Stomach (tissue), 9 donors: Measurements from ENCODE around the gene LMCD1. TPM values are rescaled to one million over a fixed set of nuclear protein-coding genes. Genes with fewer than 3 reads are reported as not detected.

Experiments used
- DNase-seq, 2 donors: peaks; one replicate each; pipeline versions ENCODE4 v3.0.0 to v3.0.0-alpha.2; 2013 to 2019
- H3K27ac ChIP-seq, 5 donors: fragments of 200-600 bp in 4 of 5; sonication (generic) in 4 of 5; one replicate each; pipeline ENCODE4 v1.5.1; 2013 to 2019; ENCODE audit warnings: mild to moderate bottlenecking in 1 of 5, moderate library complexity in 1 of 5
- H3K27me3 ChIP-seq, 3 donors: fragments of 200-600 bp; sonication (generic); one replicate each; pipeline ENCODE4 v1.5.1; 2017 to 2019; ENCODE audit warnings: mixed run types in 1 of 3
- H3K36me3 ChIP-seq, 4 donors: fragments of 200-600 bp; sonication (generic); 1 replicate in 3 of 4; 2 replicates in 1 of 4; pipeline ENCODE4 v1.5.1; 2016 to 2019
- H3K4me1 ChIP-seq, 4 donors: fragments of 200-600 bp; sonication (generic); one replicate each; pipeline ENCODE4 v1.5.1; 2016 to 2019
- H3K4me3 ChIP-seq, 4 donors: fragments of 200-600 bp; sonication (generic) in 3 of 4; one replicate each; pipeline ENCODE4 v1.5.1; 2016 to 2019; ENCODE audit warnings: mild to moderate bottlenecking in 1 of 4
- H3K9me3 ChIP-seq, 4 donors: fragments of 200-600 bp; sonication (generic); one replicate each; pipeline ENCODE4 v1.5.1; 2016 to 2019
- EP300 ChIP-seq: sonication (generic); formaldehyde crosslinking; IDR thresholded peaks from one replicate; pipeline ENCODE4 v1.6.1; 2017; ENCODE audit warnings: antibody characterized with exemption
- POLR2A ChIP-seq, 4 donors: fragments of 450-650 bp; IDR thresholded peaks; one replicate each; pipeline ENCODE4 v1.6.1; 2016; ENCODE audit warnings: antibody characterized with exemption in 4 of 4, control low read depth in 2 of 4, mild to moderate bottlenecking in 1 of 4, moderate library complexity in 1 of 4
- POLR2AphosphoS5 ChIP-seq, 3 donors: sonication (generic); formaldehyde crosslinking; IDR thresholded peaks; one replicate each; pipeline ENCODE4 v1.6.1; 2016; ENCODE audit warnings: antibody characterized with exemption in 3 of 3
- WGBS, 5 donors: extraction: QIAGEN DNeasy Blood & Tissue Kit in 3 of 5; methylation state at CpG; one replicate each; pipeline versions ENCODE4 v1.1.5 to v1.1.7; 2013 to 2018; 5-methylcytosine and 5-hydroxymethylcytosine counted together
- intact Hi-C: fragments of 100-400 bp; cut with DNase I; formaldehyde crosslinking; loops from one replicate; pipeline ENCODE4 v1.15.1; 2023; ENCODE audit warnings: low total_unique reads
- polyA plus RNA-seq, 3 donors: library from polyadenylated mRNA; stranded (reverse); fragments of 200-250 nt; gene quantifications; one replicate each; pipeline ENCODE4 v1.2.3, GENCODE V29; 2013
- total RNA-seq, 5 donors: library from RNA; depleted of rRNA; stranded (reverse); fragments of >200 nt; gene quantifications; one replicate each; pipeline versions ENCODE4 v1.1.0 to v1.2.3, GENCODE V29; 2014 to 2016
- TF ChIP-seq, protein P1 (sequence below), 7 experiments: fragments of 450-650 bp in 4 of 7; fragments of 200-600 bp in 3 of 7; sonication (generic) in 3 of 7; IDR thresholded peaks; one replicate each; pipeline ENCODE4 v1.5.1; 2016 to 2019; ENCODE audit warnings: antibody characterized with exemption in 7 of 7, control low read depth in 2 of 7, mild to moderate bottlenecking in 1 of 7
- donor health status: healthy with polysubstance abuse.
- donor health status: Bipolar disorder and iron deficiency.
- donor health status: healthy.

LMCD1 gene
- total and polyA plus RNA-seq, 8 donors, result 0.58 to 60.2 (median 23.7) TPM

DNA sequence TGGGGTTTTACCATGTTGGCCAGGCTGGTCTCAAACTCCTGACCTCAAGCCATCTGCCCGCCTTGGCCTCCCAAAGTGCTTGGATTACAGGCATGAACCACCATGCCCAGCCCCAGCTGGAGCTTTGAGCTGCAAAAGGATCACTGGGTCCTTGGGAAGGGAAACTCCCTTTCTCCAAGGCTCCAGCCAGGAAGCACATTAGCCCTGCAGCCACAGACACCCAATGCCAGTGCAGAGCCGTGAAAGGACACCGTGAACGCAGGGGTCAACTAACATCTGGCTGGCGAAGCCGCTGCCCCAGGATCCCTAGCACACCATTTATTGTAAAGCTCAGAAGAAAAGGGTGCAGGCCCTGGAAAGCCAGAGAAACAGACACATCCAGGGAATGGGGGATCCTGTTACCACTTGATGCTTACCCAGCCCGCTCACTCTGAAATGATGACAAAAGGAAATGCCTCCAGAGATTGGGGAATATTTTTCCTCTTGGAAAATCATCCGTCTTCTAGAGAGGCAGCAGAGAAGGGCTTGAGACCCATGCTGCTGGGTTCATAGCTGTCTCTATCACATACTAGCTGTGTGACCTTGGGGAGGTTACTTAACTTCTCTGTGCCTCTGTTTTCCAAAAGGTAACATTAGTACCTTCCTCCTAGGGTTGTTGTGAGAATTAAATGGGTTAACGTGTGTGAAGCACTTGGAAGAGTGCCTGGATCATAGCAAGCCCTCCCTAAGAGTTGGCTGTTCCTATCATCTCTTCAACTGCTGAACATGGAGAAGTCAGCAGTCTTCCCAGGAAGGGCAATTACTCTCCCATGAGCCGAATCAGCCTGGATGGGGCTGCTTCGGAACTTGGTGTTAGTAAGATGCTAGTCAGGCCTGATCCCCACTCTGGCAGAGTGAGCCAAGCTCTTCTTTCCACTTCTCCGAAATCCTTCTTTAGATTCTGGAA lies 40.8 kb downstream of the LMCD1 start:
- TF ChIP-seq EP300, result no peak
- no peaks in the 10 kb centered on the region for H3K9me3 ChIP-seq
- no peaks in the 10 kb centered on the region for H3K27me3 ChIP-seq
- H3K27ac ChIP-seq, result peak overlapping the region in 1 of 5 donors; percentile 1
- WGBS, 5 donors, result 80 to 84% (median 83%) methylated on average over 9 to 12 of the region's 12 CpGs
- intact Hi-C loops, result no loop called here
- H3K4me1 ChIP-seq, result no peaks in the 10 kb centered on the region
- no peak overlapping the region for H3K4me3 ChIP-seq
- peaks cover 9 to 80% (median 42%) of the 10 kb centered on the region in 4 donors for H3K36me3 ChIP-seq
- no peak for DNase-seq

DNA sequence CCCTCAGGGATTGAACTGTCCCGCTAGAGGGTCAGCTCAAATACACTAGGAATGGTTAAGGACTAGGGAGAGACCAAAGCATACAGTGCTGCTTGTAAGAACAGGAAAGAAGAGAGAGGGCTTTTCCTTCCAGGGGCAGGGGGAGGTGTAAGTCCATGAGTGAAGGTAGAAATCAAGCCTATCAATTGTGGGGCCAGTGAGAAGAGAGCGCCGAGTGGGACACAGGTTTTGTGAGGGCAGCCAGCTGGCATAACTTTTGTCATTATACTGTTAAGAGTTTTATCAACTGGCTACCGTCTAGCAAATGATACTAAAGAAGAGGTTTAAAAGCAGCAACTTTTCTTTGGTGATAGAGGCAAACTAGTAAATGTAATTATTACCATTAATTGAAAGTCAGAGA lies 45.0 kb downstream of the LMCD1 start:
- WGBS, 5 donors, result 57 to 88% (median 77%) methylated on average over 4 of the region's 4 CpGs

DNA sequence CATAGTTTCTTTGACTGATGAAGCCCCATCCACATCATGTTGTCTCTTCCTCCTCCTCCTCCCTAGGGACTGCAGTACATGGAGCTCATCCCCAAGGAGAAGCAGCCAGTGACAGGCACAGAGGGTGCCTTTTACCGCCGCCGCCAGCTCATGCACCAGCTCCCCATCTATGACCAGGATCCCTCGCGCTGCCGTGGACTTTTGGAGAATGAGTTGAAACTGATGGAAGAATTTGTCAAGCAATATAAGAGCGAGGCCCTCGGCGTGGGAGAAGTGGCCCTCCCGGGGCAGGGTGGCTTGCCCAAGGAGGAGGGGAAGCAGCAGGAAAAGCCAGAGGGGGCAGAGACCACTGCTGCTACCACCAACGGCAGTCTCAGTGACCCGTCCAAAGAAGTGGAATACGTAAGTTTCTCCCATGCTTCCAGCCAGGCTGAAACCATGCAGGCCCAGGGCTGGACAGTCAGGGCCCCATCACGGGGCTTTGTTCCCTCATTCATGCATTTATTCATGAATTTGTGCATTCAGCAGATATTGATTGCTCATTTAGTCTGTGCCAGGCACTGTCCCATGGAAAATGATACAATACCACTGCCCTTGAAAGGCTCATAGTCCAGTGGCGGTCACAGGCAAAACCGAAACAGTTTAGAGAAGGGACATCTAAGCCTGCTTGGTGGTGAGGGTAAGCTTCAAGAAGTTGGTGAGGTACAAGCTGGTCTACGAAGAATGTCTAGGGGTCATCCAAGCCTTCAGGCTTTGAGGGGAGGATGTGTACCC lies 47.1 kb downstream of the LMCD1 start:
- no peak for DNase-seq
- Histone ChIP-seq H3K27ac (no peak overlapping the region), H3K4me3 (no peak overlapping the region), H3K36me3 (peaks cover 6 to 84% (median 59%) of the 10 kb centered on the region in 4 donors), H3K9me3 (no peaks in the 10 kb centered on the region), H3K27me3 (no peaks in the 10 kb centered on the region), H3K4me1 (no peaks in the 10 kb centered on the region)
- intact Hi-C loops, result no loop called here
- 93 to 96% (median 95%) methylated on average over 17 of the region's 17 CpGs for WGBS, 5 donors
- TF ChIP-seq EP300 (no peak), POLR2A (IDR thresholded peaks at IDR 0.05) (no peak), POLR2AphosphoS5 (IDR thresholded peaks at IDR 0.05) (no peak)
- TF ChIP-seq, protein P1, sequence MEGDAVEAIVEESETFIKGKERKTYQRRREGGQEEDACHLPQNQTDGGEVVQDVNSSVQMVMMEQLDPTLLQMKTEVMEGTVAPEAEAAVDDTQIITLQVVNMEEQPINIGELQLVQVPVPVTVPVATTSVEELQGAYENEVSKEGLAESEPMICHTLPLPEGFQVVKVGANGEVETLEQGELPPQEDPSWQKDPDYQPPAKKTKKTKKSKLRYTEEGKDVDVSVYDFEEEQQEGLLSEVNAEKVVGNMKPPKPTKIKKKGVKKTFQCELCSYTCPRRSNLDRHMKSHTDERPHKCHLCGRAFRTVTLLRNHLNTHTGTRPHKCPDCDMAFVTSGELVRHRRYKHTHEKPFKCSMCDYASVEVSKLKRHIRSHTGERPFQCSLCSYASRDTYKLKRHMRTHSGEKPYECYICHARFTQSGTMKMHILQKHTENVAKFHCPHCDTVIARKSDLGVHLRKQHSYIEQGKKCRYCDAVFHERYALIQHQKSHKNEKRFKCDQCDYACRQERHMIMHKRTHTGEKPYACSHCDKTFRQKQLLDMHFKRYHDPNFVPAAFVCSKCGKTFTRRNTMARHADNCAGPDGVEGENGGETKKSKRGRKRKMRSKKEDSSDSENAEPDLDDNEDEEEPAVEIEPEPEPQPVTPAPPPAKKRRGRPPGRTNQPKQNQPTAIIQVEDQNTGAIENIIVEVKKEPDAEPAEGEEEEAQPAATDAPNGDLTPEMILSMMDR (IDR thresholded peaks at IDR 0.05), result no peak

More for the DNA sequence above, 45.0 kb downstream of the LMCD1 start:
- Histone ChIP-seq H3K4me3 (no peak overlapping the region), H3K27me3 (no peaks in the 10 kb centered on the region), H3K4me1 (no peaks in the 10 kb centered on the region), H3K9me3 (no peaks in the 10 kb centered on the region), H3K27ac (no peak overlapping the region), H3K36me3 (peaks cover 6 to 83% (median 46%) of the 10 kb centered on the region in 4 donors)
- no peak for DNase-seq
- TF ChIP-seq POLR2A (IDR thresholded peaks at IDR 0.05), result no peak
- TF ChIP-seq, protein P1 (IDR thresholded peaks at IDR 0.05), result no peak
- no peak for TF ChIP-seq EP300
- TF ChIP-seq POLR2AphosphoS5 (IDR thresholded peaks at IDR 0.05), result no peak
- intact Hi-C loops, result no loop called here

DNA sequence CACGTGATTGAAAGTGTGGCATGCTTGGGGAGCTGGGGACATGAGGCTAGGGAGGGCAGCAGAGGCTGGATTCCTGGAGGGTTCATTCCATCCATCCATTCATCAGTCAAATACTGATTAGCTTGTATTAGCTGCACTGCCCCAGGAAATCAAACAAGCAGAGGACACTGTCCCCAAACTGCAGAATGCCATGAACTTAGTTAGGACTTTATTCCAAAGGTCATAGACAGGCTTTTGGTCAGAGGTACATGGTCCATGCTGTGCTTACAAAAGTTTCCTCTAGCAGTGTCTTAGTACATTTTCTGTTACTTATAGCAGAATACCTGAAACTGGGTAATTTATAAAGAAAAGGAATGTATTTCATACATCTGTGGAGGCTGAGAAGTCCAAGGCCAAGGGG lies 47.7 kb downstream of the LMCD1 start:
- no peak for DNase-seq
- H3K4me1 ChIP-seq, result peaks cover 0 to 2% (median 0%) of the 10 kb centered on the region in 4 donors
- intact Hi-C loops, result no loop called here
- TF ChIP-seq, protein P1 (IDR thresholded peaks at IDR 0.05), result no peak
- 68 to 83% (median 72%) methylated on average over 1 of the region's 1 CpG for whole genome bisulfite sequencing, 5 donors
- peaks cover 6 to 84% (median 63%) of the 10 kb centered on the region in 4 donors for H3K36me3 ChIP-seq
- no peak overlapping the region for H3K4me3 ChIP-seq
- no peak overlapping the region for H3K27ac ChIP-seq
- no peaks in the 10 kb centered on the region for H3K9me3 ChIP-seq
- H3K27me3 ChIP-seq, result no peaks in the 10 kb centered on the region
